GM12891 (cell line): ENCODE data around the gene SNTG2.

Source experiments
- PAX5 ChIP-seq: IDR thresholded peaks from 2 replicates; pipeline ENCODE4 v1.6.1; 2011; ENCODE audit warnings: low read length, moderate library complexity, mild to moderate bottlenecking; ENCODE audit not compliant: insufficient read depth, severe bottlenecking
- POLR2A ChIP-seq: IDR thresholded peaks from 2 replicates; pipeline ENCODE4 v1.6.1; 2011; ENCODE audit warnings: low read depth, low read length, control low read depth
- POLR2AphosphoS5 ChIP-seq: IDR thresholded peaks from 2 replicates; pipeline ENCODE4 v1.6.1; 2011; ENCODE audit warnings: low read depth, low read length, control low read depth
- POU2F2 ChIP-seq: IDR thresholded peaks from 2 replicates; pipeline ENCODE4 v1.6.1; 2011; ENCODE audit warnings: low read depth, mild to moderate bottlenecking, control low read depth, low read length, moderate library complexity
- SPI1 ChIP-seq: IDR thresholded peaks from 2 replicates; pipeline ENCODE4 v1.6.1; 2011; ENCODE audit warnings: low read depth, low read length, control low read depth
- TAF1 ChIP-seq: IDR thresholded peaks from 2 replicates; pipeline ENCODE4 v1.6.1; 2011; ENCODE audit warnings: low read depth, low read length, control low read depth

DNA sequence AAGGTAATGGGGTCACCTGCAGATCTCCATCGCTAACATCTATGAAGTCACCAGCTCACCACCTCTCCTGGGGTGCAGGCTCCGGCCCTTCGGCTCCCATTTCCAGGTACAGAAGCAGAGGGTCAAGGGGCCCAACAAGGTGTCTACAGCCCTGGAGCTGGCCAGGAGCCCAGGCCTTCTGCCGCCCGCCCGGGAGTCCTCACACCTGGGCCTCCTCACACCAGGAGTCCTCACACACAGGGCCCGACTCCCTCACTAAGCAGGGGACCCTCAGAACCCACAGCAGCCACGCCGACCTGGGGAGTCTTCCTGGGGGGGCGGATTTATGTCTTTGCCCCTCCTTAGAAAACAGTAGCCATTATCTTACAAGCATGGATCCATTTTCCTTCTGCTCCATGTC is 419.3 kb downstream of the SNTG2 start:
- TF ChIP-seq POLR2A (no peak), POLR2AphosphoS5 (no peak), POU2F2 (no peak), TAF1 (no peak), SPI1 (no peak), PAX5 (no peak)
